ENCODE data around the gene HDDC3.

DNA sequence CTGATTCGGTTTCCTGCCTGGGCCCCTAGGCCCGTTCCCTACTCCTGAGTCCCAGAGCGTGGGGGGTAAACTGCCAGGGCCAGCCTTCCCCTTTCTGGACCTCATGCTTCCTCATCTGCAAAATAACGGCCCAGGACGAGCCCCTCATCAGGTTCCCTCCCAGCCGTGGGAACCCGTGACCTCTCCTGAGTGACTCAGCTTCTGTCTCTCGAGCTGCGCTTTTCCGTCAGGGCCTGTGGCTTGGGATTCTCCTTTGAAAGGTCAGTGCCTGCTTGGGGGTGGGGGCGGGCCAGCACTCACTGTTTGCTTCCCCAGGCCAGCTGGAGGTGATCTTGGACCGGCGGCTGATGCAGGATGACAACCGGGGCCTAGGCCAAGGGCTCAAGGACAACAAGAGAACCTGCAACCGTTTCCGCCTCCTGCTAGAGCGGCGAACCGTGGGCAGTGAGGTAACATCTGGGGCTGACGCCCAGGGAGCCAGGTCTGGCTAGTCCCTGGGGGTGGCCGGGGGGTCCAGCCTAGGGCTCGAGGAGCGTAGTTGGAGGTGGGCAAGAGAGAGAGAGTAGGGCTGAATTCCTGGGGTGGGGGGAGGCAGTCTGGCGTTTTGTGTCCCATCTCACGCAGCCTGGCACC, 16.4 kb downstream of the HDDC3 start:
- TF ChIP-seq CTCF (IDR thresholded peaks at IDR 0.05) (no peak), POLR2A (IDR thresholded peaks at IDR 0.05) (no peak)

All from lower leg skin (tissue), 3 donors.